Left colon (tissue), 2 donors: Measurements from ENCODE around the gene AGAP1. TPM values are rescaled to one million over a fixed set of nuclear protein-coding genes. Genes with fewer than 3 reads are reported as not detected.

ENCODE experiments used
- ATAC-seq: fragments of 200-7000 bp; cut with Tn5 transposase; one replicate; pipeline ENCODE4 v1.9.1; 2020; ENCODE audit warnings: mild to moderate bottlenecking, moderate library complexity
- DNase-seq, 2 donors: peaks; one replicate each; pipeline ENCODE4 v3.0.0-alpha.2; 2020
- intact Hi-C, 2 donors: fragments of 100-400 bp; cut with DNase I in 1 of 2; cut with micrococcal nuclease in 1 of 2; formaldehyde crosslinking; loops; one replicate each; pipeline versions ENCODE4 v1.11.2 to v1.14.0; 2022; cut with DNase I, micrococcal nuclease
- total RNA-seq, 2 donors: library from RNA; stranded (reverse); fragmentation: NEBNext Ultra II Directional; extraction: Animal tissue kit (Norgen Biotek cat#: 25700); gene quantifications; one replicate each; pipeline ENCODE4 v1.2.1, GENCODE V29; 2021
- donor health status: DM: no; HTN: no; CAD: no.
- donor health status: DM: yes; HTN: yes; CAD: no.

AGAP1 gene
- total RNA-seq, 2 donors from 2014 or later = 61.3 to 78.5 TPM

DNA sequence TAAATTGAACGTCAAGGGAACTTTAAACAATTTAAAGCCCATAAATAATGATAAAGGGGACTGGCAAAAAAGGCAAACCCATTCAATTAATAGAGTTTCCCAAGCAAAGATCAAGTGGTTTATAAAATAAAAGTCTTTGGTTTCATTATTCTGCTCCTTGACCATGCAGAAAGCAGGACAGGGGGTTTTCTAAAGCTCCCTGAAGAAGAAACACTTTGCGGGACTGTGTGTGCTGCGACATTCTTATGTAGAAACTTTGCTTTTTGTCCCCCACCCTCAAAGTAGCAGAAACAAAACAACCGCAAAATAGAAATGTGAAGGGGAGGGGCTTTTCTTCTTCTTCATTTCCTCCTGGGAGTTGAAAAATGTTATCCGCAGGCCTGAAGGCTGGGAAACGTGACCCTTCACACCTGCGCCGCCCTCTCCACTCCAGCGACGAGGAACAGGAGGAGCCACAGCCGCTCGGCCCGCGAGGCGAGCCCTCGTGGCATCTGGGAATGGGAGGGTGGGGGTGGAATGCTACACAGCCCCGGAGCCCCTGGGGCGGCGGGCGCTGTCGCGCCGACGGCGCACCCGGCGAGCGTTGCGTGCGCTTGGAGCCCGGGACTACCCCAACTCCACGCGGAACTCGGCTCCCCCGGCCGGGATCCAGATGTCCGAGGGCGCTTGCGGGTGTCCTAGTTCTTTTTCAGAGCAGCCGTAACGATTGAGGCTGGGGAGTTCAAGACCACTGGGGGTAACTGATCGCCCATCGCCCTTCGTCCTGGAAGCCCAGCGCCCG lies 678.6 kb downstream of the AGAP1 start:
- intact Hi-C loops = loop anchor here in 1 of 2 donors (10.0 kb wide), 1 partner anchor 398 kb away; no protein-coding TSS in a partner anchor

DNA sequence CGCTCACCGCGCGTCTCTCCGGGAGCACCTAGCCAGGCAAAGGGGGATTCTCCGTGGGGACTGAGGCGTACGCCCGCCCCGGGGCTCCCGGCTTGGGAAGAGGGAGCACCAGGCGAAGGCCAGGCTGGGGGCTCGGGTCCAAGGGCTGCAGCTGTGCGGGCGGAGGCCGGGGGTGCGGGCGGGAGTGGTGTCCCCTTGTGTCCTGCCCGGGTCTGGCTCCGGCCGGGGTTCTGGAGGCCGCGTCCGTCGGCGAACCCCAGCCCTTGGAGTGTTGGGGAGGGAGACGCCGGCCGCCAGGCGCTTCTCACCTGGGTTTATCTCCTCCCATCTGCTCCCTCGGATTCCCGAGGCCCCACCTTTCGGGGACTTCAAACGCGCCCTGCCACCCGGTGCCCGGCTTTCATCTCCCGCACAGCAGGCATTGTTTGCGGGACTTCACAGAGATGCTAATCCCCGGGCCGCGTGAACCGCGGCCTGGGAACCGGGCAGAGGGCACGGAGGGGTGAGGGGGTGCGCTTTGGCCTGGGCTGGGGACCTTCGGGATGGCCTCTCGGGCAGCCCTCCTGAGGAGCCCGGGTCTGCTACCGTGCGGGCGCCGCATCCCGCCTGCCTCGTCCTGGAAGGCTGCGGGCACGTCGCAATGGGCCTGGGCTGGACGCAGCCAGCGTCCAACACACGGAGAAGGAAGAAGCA lies 679.3 kb downstream of the AGAP1 start:
- ATAC-seq (no peak), DNase-seq (no peak)
- intact Hi-C loops = loop anchor here in 1 of 2 donors (10.0 kb wide), 1 partner anchor 398 kb away; no protein-coding TSS in a partner anchor

More for the DNA sequence above, 678.6 kb downstream of the AGAP1 start:
- DNase-seq = no peak
- no peak for ATAC-seq

DNA sequence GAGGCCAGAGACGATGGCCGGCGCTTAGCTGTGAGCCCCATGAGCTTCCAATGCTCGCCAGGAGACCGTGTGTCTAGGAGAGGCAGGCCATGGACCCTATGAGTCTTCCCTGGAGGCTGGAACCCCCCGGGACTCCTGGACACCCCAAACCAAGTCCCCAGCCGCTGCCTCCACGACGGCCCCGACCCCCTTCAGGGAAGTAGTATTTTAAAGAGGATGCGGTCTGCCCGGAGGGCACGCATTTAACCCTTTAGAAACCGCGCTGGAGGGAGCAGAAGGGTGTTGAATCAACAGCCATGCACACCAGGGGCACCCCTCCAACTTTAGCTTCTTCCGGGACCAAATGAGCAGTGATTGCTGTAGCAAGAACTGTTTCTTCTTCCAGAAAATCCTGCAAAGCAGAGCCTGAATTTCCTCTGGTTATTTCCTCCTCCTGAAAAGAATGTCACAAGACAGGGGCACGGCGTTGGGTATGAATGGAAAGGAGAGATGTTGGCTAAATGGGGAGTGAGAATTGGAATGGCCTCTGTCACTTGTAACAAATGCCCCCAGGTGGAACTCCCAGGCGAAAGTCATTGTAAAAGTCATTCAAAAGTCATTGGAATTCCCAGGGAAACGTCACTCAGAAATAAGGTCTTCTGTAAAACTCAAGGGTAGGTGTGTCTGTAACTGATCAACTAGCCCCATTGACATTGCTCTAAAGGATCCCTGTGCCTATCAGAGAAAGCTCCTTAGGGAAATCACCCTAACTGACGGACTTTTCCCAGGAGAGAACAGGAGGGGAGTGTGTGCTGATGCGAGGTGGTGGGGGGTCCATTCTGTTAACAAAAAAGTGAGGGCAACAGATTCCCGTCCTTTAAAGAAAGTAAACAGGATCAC lies 680.1 kb downstream of the AGAP1 start:
- ATAC-seq (peak; percentile 68), DNase-seq (no peak)
- intact Hi-C loops = loop anchor here in 1 of 2 donors (10.0 kb wide), 1 partner anchor 399 kb away; no protein-coding TSS in a partner anchor

DNA sequence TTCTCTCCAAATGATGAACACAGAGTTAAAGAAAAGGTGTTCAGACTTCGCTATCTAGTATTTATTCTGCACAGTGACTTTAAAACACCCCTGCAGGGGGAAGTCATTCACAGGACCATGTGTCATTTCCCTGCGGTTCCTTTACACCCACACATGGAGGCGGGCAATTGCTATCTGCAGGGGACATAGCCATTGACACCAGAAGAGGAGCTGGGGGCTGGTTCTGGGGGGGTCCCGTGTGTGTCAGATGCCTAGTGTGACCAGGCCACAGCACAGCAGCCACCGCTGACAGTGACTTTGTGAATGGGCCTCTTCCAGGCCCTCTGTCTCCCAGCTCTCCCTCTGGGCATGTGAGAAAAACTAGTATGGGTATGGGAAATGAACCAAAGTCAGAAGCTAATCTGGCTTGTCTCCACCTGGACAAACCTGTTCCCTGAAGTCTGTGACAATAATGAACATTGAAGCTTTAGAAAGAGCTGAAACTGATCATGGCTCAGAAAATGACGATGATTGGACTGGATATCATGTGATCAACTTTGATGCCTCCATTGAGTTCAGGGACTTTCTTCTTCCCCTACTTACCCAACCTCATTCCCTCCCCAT lies 681.8 kb downstream of the AGAP1 start:
- no peak for DNase-seq
- intact Hi-C loops = loop anchor here in 1 of 2 donors (10.0 kb wide), 1 partner anchor 401 kb away; no protein-coding TSS in a partner anchor
- no peak for ATAC-seq

DNA sequence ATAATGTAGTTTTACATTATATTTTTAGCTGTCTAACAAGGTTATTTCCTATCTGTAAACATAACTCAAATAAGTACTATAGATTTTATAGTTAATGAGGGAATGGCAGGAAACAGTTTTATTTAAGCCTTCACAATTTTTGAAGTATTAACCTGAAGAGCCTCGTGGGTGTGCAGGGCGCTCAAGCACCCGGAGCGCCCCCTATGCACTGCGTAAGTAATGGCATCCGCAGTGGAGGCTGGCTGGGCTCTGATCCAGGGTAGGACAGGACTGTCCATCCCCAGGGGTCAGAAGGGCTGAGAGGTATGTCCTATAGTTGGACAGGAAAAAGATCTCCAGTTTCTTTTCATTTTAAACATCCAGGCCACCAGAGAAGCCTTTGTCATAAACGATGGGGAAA lies 682.6 kb downstream of the AGAP1 start:
- no peak for DNase-seq
- ATAC-seq = no peak
- intact Hi-C loops = loop anchor here in 1 of 2 donors (10.0 kb wide), 1 partner anchor 402 kb away; no protein-coding TSS in a partner anchor

- ATAC-seq = no peak
- DNase-seq = no peak
- intact Hi-C loops = loop anchor here in 1 of 2 donors (10.0 kb wide), 1 partner anchor 402 kb away; no protein-coding TSS in a partner anchor
These were observed 683.1 kb downstream of the AGAP1 start for GRCh38 chr2:236176951-236177350.

DNA sequence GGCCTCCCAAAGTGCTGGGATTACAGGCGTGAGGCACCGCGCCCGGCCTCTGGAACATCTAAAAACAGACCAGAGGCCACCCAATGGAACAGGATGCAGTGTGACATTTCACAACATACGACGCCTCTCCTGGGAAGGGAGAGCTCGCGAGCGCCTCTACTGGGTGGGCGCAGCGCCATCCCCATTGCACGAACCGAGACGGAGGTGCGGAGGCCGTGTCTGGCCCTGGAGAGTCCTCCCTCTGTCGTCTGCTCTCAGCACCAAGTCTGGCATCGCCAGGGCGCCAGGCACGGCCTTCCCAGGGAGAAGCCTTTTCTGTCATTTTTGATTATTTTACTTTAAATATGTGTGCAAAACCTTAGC lies 683.7 kb downstream of the AGAP1 start:
- ATAC-seq (peak; percentile 44), DNase-seq (no peak)
- intact Hi-C loops = loop anchor here in 1 of 2 donors (10.0 kb wide), 1 partner anchor 403 kb away; no protein-coding TSS in a partner anchor

- ATAC-seq = peak; percentile 77
- intact Hi-C loops = loop anchor here in 1 of 2 donors (10.0 kb wide), 1 partner anchor 403 kb away; no protein-coding TSS in a partner anchor
- DNase-seq = peak; percentile 42 to 72
These were observed 684.4 kb downstream of the AGAP1 start for GRCh38 chr2:236177967-236178889.

- intact Hi-C loops = loop anchor here in 1 of 2 donors (10.0 kb wide), 1 partner anchor 404 kb away; no protein-coding TSS in a partner anchor
- DNase-seq = no peak
- ATAC-seq = no peak
These were observed 685.0 kb downstream of the AGAP1 start for GRCh38 chr2:236178890-236179235.

GRCh38 chr2:236179236-236180075 lies 685.6 kb downstream of the AGAP1 start:
- intact Hi-C loops = loop anchor here (5.0 to 10.0 kb wide), 3 partner anchors 397 to 412 kb away; no protein-coding TSS in a partner anchor
- DNase-seq (no peak), ATAC-seq (no peak)

DNA sequence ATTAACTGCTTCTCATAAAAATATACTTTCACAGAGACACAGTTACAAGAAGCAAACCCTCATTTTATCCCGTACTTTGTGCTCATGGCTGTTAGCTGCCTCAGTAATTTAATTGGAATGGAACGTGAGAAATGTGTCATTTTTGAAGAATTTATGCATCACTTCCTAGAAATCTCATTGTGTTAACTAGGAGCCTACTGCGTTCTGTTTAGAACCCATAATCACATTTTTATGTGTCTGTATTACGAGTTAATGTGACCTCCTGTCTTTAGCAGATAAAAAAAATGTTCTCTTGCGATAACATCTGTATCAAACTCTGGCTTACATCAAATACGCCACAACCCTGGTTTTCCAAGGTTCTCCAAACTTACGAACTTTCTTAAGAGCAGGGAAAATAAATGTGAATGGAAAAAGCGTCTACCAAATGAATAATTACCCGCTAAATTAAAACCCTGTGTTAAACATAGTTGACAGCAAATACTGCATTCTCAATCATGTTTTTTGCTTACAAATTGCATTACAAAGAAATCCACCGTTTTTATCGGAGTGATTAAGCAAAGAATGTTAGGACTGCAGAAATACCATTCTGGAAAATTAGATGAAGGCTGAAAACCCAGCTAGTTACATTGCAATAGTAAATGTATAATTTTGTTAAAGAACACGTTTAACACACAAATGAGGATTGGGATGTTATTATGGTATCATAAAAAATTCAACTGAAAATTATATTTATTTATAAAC lies 686.4 kb downstream of the AGAP1 start:
- intact Hi-C loops = loop anchor here in 1 of 2 donors (5.0 kb wide), 2 partner anchors 398 to 413 kb away; no protein-coding TSS in a partner anchor
- DNase-seq = no peak
- ATAC-seq = no peak

- ATAC-seq (peak; percentile 46), DNase-seq (peak in 1 of 2 donors; percentile 65)
- intact Hi-C loops = loop anchor here in 1 of 2 donors (5.0 kb wide), 2 partner anchors 399 to 414 kb away; no protein-coding TSS in a partner anchor
These were observed 687.1 kb downstream of the AGAP1 start for GRCh38 chr2:236180831-236181453.
